NT2/D1 (cell line): Measurements from ENCODE around the gene CLEC16A.

Experiments used
- SUZ12 ChIP-seq: IDR thresholded peaks from 2 replicates; pipeline ENCODE4 v1.6.1; 2011; ENCODE audit not compliant: insufficient read length, insufficient read depth; ENCODE audit errors: extremely low read depth
- YY1 ChIP-seq: IDR thresholded peaks from 2 replicates; pipeline ENCODE4 v1.6.1; 2011; ENCODE audit not compliant: insufficient read length, insufficient read depth
- ZNF274 ChIP-seq: IDR thresholded peaks from 2 replicates; pipeline ENCODE4 v1.6.1; 2011; ENCODE audit warnings: mild to moderate bottlenecking, low read depth, low read length

- no peak for TF ChIP-seq YY1
- no peak for TF ChIP-seq SUZ12
- TF ChIP-seq ZNF274 = no peak
These were observed 143.3 kb downstream of the CLEC16A start for GRCh38 chr16:11087691-11088073.
